GM23248 (cell line): Measurements from ENCODE around the gene COL26A1. TPM values are rescaled to one million over a fixed set of nuclear protein-coding genes. Genes with fewer than 3 reads are reported as not detected.

Experiments used
- DNase-seq: peaks from one replicate; pipeline ENCODE4 v3.0.0-alpha.2; 2015
- H2AFZ ChIP-seq: fragments of 200-600 bp; sonication (generic); 2 replicates; pipeline ENCODE4 v1.6.1; 2016; ENCODE audit warnings: antibody characterized with exemption
- H3F3A ChIP-seq: fragments of 200-600 bp; sonication (generic); 2 replicates; pipeline ENCODE4 v1.6.1; 2016; ENCODE audit warnings: mild to moderate bottlenecking, antibody characterized with exemption, mixed run types; ENCODE audit not compliant: insufficient read depth
- H3K27ac ChIP-seq: fragments of 200-600 bp; sonication (generic); 2 replicates; pipeline ENCODE4 v1.5.1; 2016; ENCODE audit warnings: mild to moderate bottlenecking
- H3K27me3 ChIP-seq: fragments of 200-600 bp; sonication (generic); replicated peaks from 2 replicates; pipeline ENCODE4 v1.6.1; 2016; ENCODE audit warnings: mild to moderate bottlenecking; ENCODE audit not compliant: insufficient read depth
- H3K36me3 ChIP-seq: fragments of 200-600 bp; sonication (generic); 2 replicates; pipeline ENCODE4 v1.6.1; 2016; ENCODE audit warnings: low read depth, mild to moderate bottlenecking
- H3K4me1 ChIP-seq: fragments of 200-600 bp; sonication (generic); 2 replicates; pipeline ENCODE4 v1.6.1; 2016; ENCODE audit warnings: mild to moderate bottlenecking; ENCODE audit not compliant: insufficient read depth
- H3K4me2 ChIP-seq: fragments of 200-600 bp; sonication (generic); one replicate; pipeline ENCODE4 v1.6.1; 2016; ENCODE audit warnings: mild to moderate bottlenecking; ENCODE audit not compliant: unreplicated experiment
- H3K4me3 ChIP-seq: fragments of 200-600 bp; sonication (generic); 2 replicates; pipeline ENCODE4 v1.5.1; 2016; ENCODE audit warnings: mild to moderate bottlenecking
- H3K79me2 ChIP-seq: fragments of 200-600 bp; sonication (generic); 2 replicates; pipeline ENCODE4 v1.6.1; 2016; ENCODE audit warnings: mild to moderate bottlenecking; ENCODE audit not compliant: insufficient read depth
- H3K9ac ChIP-seq: fragments of 200-600 bp; sonication (generic); 2 replicates; pipeline ENCODE4 v1.6.1; 2016; ENCODE audit warnings: mild to moderate bottlenecking
- H3K9me2 ChIP-seq: fragments of 200-600 bp; sonication (generic); 2 replicates; pipeline ENCODE4 v1.6.1; 2016; ENCODE audit warnings: mixed run types, mild to moderate bottlenecking, moderate library complexity; ENCODE audit not compliant: insufficient read depth
- H3K9me3 ChIP-seq: fragments of 200-600 bp; sonication (generic); one replicate; pipeline ENCODE4 v1.6.1; 2017; ENCODE audit warnings: low read depth
- H4K20me1 ChIP-seq: fragments of 200-600 bp; sonication (generic); 2 replicates; pipeline ENCODE4 v1.6.0; 2016; ENCODE audit not compliant: insufficient read depth
- EZH2 ChIP-seq: fragments of 200-600 bp; sonication (generic); IDR thresholded peaks from 2 replicates; pipeline ENCODE4 v1.6.1; 2018; ENCODE audit warnings: antibody characterized with exemption, mild to moderate bottlenecking; ENCODE audit not compliant: insufficient read depth, poor library complexity, severe bottlenecking
- EZH2phosphoT487 ChIP-seq: fragments of 200-600 bp; sonication (generic); IDR thresholded peaks from 2 replicates; pipeline ENCODE4 v1.6.1; 2018; ENCODE audit warnings: antibody characterized with exemption, moderate library complexity, mild to moderate bottlenecking, low read depth; ENCODE audit not compliant: insufficient read depth
- WGBS, 2 experiments: methylation state at CpG; one replicate each; pipeline ENCODE4 v1.1.6; 2015 to 2017; ENCODE audit warnings: low lambda C conversion rate in 2 of 2, low coverage in 1 of 2; ENCODE audit errors: missing lambda C conversion rate in 2 of 2; 5-methylcytosine and 5-hydroxymethylcytosine counted together
- in situ Hi-C: fragments of 300-500 bp; cut with MboI; formaldehyde crosslinking; loops from 2 replicates; pipeline ENCODE4 v1.15.0; 2020
- polyA plus RNA-seq: library from polyadenylated mRNA; unstranded; fragments of >200 nt; fragmentation: Nextera tagmentation; extraction: Ambion mirVana; gene quantifications from 2 replicates; pipeline ENCODE4 v1.2.1, GENCODE V29; 2016
- total RNA-seq: library from RNA; depleted of rRNA; stranded (reverse); fragments of >200 nt; shearing (Covaris generic); gene quantifications from 2 replicates; pipeline ENCODE4 v1.2.3, GENCODE V29; 2014

Gene COL26A1
- total and polyA plus RNA-seq, 2 experiments from 2014 or later = not detected

- 13 to 18% methylated on average over 5 of the region's 5 CpGs for WGBS, 2 experiments
- Histone ChIP-seq H3K9me2 (no peaks in the 10 kb centered on the region), H3F3A (no peaks in the 10 kb centered on the region), H3K27ac (no peak overlapping the region), H3K9me3 (no peaks in the 10 kb centered on the region), H3K4me2 (no peak overlapping the region), H3K79me2 (no peaks in the 10 kb centered on the region), H3K36me3 (no peaks in the 10 kb centered on the region), H3K4me3 (no peak overlapping the region), H3K27me3 (peaks cover 39% of the 10 kb centered on the region), H2AFZ (no peak overlapping the region), H3K9ac (no peak overlapping the region), H3K4me1 (no peaks in the 10 kb centered on the region), H4K20me1 (no peaks in the 10 kb centered on the region)
- TF ChIP-seq EZH2phosphoT487 (no peak), EZH2 (no peak)
- in situ Hi-C loops = no loop called here
- peak; percentile 18 for DNase-seq
Measured at GRCh38 chr7:101506531-101506930, 143.9 kb downstream of the COL26A1 start.

- Histone ChIP-seq H3K27ac (no peak overlapping the region), H3K4me1 (no peaks in the 10 kb centered on the region), H3K9ac (no peak overlapping the region), H3K27me3 (peaks cover 47% of the 10 kb centered on the region), H3K9me2 (no peaks in the 10 kb centered on the region), H3K79me2 (no peaks in the 10 kb centered on the region), H3K36me3 (no peaks in the 10 kb centered on the region), H2AFZ (no peak overlapping the region), H3K9me3 (no peaks in the 10 kb centered on the region), H3K4me3 (no peak overlapping the region), H4K20me1 (no peaks in the 10 kb centered on the region), H3F3A (no peaks in the 10 kb centered on the region), H3K4me2 (no peak overlapping the region)
- TF ChIP-seq EZH2phosphoT487 (no peak), EZH2 (no peak)
- DNase-seq = no peak
- in situ Hi-C loops = no loop called here
- WGBS, 2 experiments = 40 to 41% methylated on average over 6 of the region's 6 CpGs
Measured at GRCh38 chr7:101507327-101507726, 144.7 kb downstream of the COL26A1 start.

GRCh38 chr7:101507791-101508252, 145.1 kb downstream of the COL26A1 start:
- peak; percentile 62 for DNase-seq
- no peak overlapping the region for H3K27ac ChIP-seq
- H3K79me2 ChIP-seq = no peaks in the 10 kb centered on the region
- no peak overlapping the region for H3K4me3 ChIP-seq
- TF ChIP-seq EZH2 (no peak), EZH2phosphoT487 (no peak)
- H3K9me3 ChIP-seq = no peaks in the 10 kb centered on the region
- no peaks in the 10 kb centered on the region for H4K20me1 ChIP-seq
- H3K4me2 ChIP-seq = no peak overlapping the region
- no peaks in the 10 kb centered on the region for H3K9me2 ChIP-seq
- no peaks in the 10 kb centered on the region for H3F3A ChIP-seq
- H3K4me1 ChIP-seq = no peaks in the 10 kb centered on the region
- no peak overlapping the region for H2AFZ ChIP-seq
- H3K9ac ChIP-seq = no peak overlapping the region
- 30 to 31% methylated on average over 9 of the region's 9 CpGs for WGBS, 2 experiments
- peaks cover 50% of the 10 kb centered on the region for H3K27me3 ChIP-seq
- H3K36me3 ChIP-seq = no peaks in the 10 kb centered on the region
- in situ Hi-C loops = no loop called here

- H3K9ac ChIP-seq = no peak overlapping the region
- TF ChIP-seq EZH2phosphoT487 (no peak), EZH2 (no peak)
- no peak overlapping the region for H3K27ac ChIP-seq
- H4K20me1 ChIP-seq = no peaks in the 10 kb centered on the region
- peaks cover 59% of the 10 kb centered on the region for H3K27me3 ChIP-seq
- H3K9me2 ChIP-seq = no peaks in the 10 kb centered on the region
- no peaks in the 10 kb centered on the region for H3F3A ChIP-seq
- H2AFZ ChIP-seq = no peak overlapping the region
- WGBS, 2 experiments = 45 to 47% methylated on average over 5 of the region's 5 CpGs
- DNase-seq = no peak
- no peaks in the 10 kb centered on the region for H3K36me3 ChIP-seq
- no peaks in the 10 kb centered on the region for H3K79me2 ChIP-seq
- H3K4me3 ChIP-seq = no peak overlapping the region
- no peaks in the 10 kb centered on the region for H3K9me3 ChIP-seq
- in situ Hi-C loops = no loop called here
- no peaks in the 10 kb centered on the region for H3K4me1 ChIP-seq
- H3K4me2 ChIP-seq = no peak overlapping the region
Measured at GRCh38 chr7:101510297-101510696, 147.6 kb downstream of the COL26A1 start.

- Histone ChIP-seq H4K20me1 (no peaks in the 10 kb centered on the region), H3K27me3 (peaks cover 63% of the 10 kb centered on the region), H3K4me3 (no peak overlapping the region), H3K9me3 (no peaks in the 10 kb centered on the region), H3K4me1 (no peaks in the 10 kb centered on the region), H3K79me2 (no peaks in the 10 kb centered on the region), H3K9ac (no peak overlapping the region), H3K27ac (no peak overlapping the region), H3K4me2 (no peak overlapping the region), H2AFZ (no peak overlapping the region), H3K36me3 (no peaks in the 10 kb centered on the region), H3K9me2 (no peaks in the 10 kb centered on the region), H3F3A (no peaks in the 10 kb centered on the region)
- in situ Hi-C loops = no loop called here
- 61 to 64% methylated on average over 5 of the region's 5 CpGs for WGBS, 2 experiments
- TF ChIP-seq EZH2phosphoT487 (no peak), EZH2 (no peak)
- no peak for DNase-seq
Measured at GRCh38 chr7:101511965-101512364, 149.3 kb downstream of the COL26A1 start.
